ENCODE results near the gene PCCA.

DNA sequence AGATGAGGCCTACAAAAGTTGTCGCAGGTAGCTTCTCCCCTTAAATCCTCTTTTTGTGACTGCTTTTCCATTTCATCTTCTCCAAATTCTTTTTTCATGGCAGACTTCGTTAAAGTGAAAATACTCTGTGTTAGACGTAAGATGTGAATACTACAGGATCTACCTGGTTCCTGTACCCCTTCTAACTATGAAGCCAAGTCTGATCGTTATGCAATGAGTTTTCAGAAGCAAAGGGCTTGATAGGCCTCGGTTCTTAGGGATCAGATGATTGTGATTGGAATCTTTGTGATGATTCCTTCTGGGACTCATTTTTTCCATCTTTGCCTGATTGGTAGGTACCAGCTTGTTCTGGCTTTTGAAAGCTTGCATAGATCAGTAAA is 86.9 kb downstream of the PCCA start:
- TF ChIP-seq SUZ12 (IDR thresholded peaks at IDR 0.05) (no peak), ZNF384 (IDR thresholded peaks at IDR 0.05) (no peak), TARDBP (IDR thresholded peaks at IDR 0.05) (no peak)
- TF ChIP-seq, protein P1, sequence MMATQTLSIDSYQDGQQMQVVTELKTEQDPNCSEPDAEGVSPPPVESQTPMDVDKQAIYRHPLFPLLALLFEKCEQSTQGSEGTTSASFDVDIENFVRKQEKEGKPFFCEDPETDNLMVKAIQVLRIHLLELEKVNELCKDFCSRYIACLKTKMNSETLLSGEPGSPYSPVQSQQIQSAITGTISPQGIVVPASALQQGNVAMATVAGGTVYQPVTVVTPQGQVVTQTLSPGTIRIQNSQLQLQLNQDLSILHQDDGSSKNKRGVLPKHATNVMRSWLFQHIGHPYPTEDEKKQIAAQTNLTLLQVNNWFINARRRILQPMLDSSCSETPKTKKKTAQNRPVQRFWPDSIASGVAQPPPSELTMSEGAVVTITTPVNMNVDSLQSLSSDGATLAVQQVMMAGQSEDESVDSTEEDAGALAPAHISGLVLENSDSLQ (IDR thresholded peaks at IDR 0.05): no peak
